ENCODE measurements around the gene TRIM28.

The TRIM28 gene

DNA sequence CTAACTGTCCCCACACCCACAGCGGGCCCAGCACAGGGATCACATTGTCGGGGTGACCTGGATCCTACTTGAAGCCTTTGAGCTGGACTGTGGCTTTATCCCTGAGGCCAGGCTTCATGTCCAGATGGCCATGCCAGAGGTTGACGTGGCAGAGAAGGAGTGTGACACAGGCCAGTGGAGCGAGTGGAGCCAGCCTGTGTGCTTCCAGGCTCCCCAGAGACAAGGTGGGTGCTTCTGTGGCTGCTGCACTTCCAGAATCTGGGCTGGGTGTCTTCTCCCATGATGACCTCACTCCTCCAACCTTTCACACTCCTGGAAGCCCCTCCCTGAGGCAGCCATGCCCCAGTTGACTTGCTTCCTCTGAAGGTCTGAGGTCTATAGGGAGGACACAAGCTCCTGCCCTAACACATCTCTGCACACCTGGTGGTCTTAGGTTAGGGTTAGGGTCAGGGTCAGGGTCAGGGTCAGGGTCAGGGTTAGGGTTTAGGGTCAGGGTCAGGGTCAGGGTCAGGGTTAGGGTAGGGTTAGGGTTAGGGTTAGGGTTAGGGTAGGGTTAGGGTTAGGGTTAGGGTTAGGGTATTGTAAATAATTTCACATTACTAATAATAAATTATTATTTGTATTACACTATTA lies 42.4 kb downstream of the TRIM28 start:
- TF ChIP-seq, protein P1, sequence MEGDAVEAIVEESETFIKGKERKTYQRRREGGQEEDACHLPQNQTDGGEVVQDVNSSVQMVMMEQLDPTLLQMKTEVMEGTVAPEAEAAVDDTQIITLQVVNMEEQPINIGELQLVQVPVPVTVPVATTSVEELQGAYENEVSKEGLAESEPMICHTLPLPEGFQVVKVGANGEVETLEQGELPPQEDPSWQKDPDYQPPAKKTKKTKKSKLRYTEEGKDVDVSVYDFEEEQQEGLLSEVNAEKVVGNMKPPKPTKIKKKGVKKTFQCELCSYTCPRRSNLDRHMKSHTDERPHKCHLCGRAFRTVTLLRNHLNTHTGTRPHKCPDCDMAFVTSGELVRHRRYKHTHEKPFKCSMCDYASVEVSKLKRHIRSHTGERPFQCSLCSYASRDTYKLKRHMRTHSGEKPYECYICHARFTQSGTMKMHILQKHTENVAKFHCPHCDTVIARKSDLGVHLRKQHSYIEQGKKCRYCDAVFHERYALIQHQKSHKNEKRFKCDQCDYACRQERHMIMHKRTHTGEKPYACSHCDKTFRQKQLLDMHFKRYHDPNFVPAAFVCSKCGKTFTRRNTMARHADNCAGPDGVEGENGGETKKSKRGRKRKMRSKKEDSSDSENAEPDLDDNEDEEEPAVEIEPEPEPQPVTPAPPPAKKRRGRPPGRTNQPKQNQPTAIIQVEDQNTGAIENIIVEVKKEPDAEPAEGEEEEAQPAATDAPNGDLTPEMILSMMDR (conservative IDR thresholded peaks at IDR 0.05; ENCODE audit: low read length): no peak
- TF ChIP-seq EZH2phosphoT487 (IDR thresholded peaks at IDR 0.05; ENCODE audit: borderline replicate concordance): no peak
- Histone ChIP-seq H3K9me3 (ENCODE audit: insufficient read depth, low read depth, low read length) (no peaks in the 10 kb centered on the region), H3K79me2 (ENCODE audit: insufficient read depth, low read length) (no peaks in the 10 kb centered on the region), H4K20me1 (ENCODE audit: insufficient read depth, low read length, poor library complexity, severe bottlenecking) (no peaks in the 10 kb centered on the region), H3K27me3 (ENCODE audit: insufficient read depth, low read length, poor library complexity, severe bottlenecking) (no peaks in the 10 kb centered on the region), H3K4me3 (ENCODE audit: low read length, poor library complexity, severe bottlenecking) (no peak overlapping the region), H3K4me1 (ENCODE audit: insufficient read depth, low read length, poor library complexity, severe bottlenecking) (peaks cover 6% of the 10 kb centered on the region), H2AFZ (ENCODE audit: low read length) (no peak overlapping the region), H3F3A (ENCODE audit: low read depth) (no peaks in the 10 kb centered on the region), H3K36me3 (ENCODE audit: insufficient read depth, low read length) (peaks cover 4% of the 10 kb centered on the region; the same call in 1 of the 2 replicates), H3K9ac (ENCODE audit: low read depth, low read length, poor library complexity, severe bottlenecking) (peak overlapping the region; percentile 6), H3K4me2 (ENCODE audit: low read depth, low read length, poor library complexity, severe bottlenecking) (no peak overlapping the region), H3K9me2 (replicated peaks; ENCODE audit: low read depth, low read length) (no peaks in the 10 kb centered on the region)

Data from Loucy (cell line).